LNCAP (cell line): ENCODE results near the gene PIK3CB.

Experiments
- TF ChIP-seq, protein P1 (sequence below): fragments of 450-650 bp; IDR thresholded peaks from 2 replicates; pipeline ENCODE4 v1.5.1; 2017; ENCODE audit warnings: mild to moderate bottlenecking

Gene PIK3CB

DNA sequence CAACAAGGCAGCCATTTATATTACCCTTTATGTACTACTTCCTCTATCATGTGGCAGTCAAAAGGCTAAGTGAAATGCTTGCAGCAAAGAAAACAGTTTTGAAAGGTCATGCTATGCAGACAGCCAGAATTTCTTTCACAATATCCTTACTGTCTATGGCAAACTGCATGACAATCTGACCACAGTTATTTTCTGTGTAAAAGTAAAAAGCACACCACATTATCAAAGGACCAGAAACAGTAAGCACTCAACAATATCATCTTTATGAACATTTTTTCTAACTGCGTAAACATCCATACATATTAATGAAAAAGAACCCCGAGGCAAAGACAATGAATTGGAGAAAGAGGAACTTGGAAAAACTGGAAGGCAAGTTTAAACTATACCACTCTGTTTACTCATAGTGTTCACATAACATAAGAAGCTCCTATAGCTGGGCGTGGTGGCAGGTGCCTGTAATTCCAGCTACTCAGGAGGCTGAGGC lies 47.9 kb downstream of the PIK3CB start:
- TF ChIP-seq, protein P1, sequence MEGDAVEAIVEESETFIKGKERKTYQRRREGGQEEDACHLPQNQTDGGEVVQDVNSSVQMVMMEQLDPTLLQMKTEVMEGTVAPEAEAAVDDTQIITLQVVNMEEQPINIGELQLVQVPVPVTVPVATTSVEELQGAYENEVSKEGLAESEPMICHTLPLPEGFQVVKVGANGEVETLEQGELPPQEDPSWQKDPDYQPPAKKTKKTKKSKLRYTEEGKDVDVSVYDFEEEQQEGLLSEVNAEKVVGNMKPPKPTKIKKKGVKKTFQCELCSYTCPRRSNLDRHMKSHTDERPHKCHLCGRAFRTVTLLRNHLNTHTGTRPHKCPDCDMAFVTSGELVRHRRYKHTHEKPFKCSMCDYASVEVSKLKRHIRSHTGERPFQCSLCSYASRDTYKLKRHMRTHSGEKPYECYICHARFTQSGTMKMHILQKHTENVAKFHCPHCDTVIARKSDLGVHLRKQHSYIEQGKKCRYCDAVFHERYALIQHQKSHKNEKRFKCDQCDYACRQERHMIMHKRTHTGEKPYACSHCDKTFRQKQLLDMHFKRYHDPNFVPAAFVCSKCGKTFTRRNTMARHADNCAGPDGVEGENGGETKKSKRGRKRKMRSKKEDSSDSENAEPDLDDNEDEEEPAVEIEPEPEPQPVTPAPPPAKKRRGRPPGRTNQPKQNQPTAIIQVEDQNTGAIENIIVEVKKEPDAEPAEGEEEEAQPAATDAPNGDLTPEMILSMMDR: no peak

DNA sequence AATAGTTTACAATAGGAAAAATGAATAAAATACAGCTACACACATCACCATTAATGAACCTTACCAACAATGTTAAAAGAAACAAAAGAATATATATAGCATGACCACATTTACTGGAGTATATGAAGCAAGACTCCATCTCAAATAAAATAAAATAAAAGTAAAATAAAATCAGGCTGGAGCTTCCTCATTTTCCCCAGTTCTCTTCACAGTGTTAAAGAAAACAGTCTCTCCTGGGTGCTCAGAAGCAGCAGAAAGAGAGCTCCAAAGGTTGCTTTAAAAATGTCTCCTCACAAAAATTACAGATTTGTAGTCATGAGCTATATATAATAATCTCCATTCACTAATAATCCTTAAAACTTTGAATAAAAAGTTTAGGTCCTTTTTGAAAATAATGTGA lies 48.8 kb downstream of the PIK3CB start:
- TF ChIP-seq, protein P1: no peak

DNA sequence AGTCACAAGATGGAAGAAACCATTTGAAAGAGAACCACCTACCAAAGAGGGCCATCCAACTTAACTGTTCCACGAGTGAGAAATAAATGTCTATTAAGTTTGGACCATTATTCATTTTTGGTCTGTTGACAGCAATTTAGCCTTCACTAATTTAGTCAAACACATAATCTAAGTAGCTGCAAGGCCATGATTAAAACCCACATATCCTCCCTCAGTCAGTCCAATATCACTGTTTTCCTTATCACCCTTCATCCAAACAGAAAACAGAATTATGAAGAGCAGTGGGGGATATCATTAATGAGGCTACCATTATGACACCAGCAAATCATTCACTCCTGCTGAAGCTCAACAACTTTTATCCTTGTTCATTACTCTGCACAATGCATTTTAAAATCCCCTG lies 52.0 kb downstream of the PIK3CB start:
- TF ChIP-seq, protein P1: no peak

DNA sequence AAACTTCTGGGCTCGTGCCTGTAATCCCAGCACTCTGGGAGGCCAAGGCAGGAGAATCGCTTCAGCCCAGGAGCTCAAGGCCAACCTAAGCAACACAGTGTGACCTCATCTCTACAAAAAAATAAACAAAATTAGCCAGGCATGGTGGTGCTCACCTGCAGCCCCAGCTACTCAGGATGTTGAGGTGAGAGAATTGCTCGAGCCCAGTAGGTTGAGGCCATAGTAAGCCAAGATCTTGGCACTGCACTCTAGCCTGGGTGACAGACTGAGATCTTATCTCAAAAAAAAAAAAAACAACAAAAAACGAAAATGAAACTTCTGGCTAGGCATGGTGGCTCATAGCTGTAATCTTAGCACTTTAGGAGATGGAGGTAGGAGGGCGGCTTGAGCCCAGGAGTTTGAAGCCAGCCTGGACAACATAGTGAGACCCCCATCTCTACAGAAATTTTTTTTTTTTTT lies 53.7 kb downstream of the PIK3CB start:
- TF ChIP-seq, protein P1: no peak

DNA sequence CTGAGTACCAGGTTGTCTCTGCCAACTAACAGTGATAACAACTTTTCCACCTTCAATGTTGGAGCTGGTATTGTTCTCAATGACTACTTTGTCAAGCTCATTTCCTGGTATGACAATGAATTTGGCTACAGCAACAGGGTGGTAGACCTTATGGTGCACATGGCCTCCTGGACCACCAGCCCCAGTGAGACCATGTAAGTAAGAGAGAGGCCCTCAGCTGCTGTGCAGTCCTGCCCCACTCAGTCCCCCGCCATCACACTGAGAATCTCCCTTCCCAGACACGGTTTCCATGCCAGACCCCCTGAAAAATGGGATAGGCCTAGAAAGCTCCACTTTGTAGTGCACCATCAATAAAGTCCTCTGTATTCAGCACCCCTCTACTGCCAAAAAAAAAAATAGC lies 56.1 kb downstream of the PIK3CB start:
- TF ChIP-seq, protein P1: no peak

DNA sequence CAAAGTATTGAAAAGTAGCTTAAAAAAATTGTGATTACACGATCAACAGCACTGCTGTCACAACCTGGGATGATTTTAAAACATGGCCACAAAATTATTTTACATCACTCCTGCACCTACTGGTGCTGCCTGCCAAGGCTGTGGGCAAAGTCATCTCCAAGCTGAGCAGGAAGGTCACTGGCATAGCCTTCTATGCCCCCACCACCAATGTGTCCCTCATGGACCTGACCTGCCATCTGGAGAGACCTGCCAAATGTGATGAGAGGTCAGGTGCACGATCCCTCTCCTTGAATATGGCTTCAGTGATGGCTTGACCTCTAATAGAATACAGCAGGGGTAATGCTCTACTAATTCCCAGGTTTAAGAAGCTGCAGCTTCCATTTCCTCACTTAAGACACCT lies 57.8 kb downstream of the PIK3CB start:
- TF ChIP-seq, protein P1: no peak

DNA sequence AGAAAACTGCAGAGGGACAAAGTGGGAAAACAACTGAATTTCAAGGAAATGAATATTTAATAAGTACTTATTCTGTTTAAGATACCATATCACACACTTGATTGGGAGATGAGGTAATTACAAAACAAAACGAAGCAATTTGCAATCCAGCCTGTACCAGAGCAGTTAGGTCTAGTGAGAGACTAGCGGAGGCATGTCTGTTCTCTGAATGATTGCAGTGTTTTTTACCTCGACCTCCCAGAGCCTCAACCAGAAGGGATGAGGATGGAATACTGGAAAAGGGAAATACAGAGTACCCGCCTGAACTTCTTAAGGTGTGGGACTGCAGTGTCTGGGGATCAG lies 59.5 kb downstream of the PIK3CB start:
- TF ChIP-seq, protein P1: no peak
